Effector memory CD4-positive, alpha-beta T cell (primary cell): ENCODE results near the gene CCND3.
"Not testable (repeated sequence)": the region's sequence is repeated elsewhere in the genome, so short reads cannot be mapped to it uniquely, and the experiment has no call there.

Experiments used
- DNase-seq, 3 donors: peaks; one replicate each; pipeline ENCODE4 v3.0.0-alpha.2; 2020
- H3K27ac ChIP-seq: 2 replicates; pipeline ENCODE4 v1.7.0; 2013; ENCODE audit warnings: mild to moderate bottlenecking, low read length, moderate library complexity; ENCODE audit not compliant: insufficient read depth, poor library complexity, severe bottlenecking
- H3K27me3 ChIP-seq: replicated peaks from 2 replicates; pipeline ENCODE4 v1.7.0; 2013; ENCODE audit warnings: mild to moderate bottlenecking, low read length; ENCODE audit not compliant: insufficient read depth, control insufficient read depth, poor library complexity, severe bottlenecking
- H3K36me3 ChIP-seq: 2 replicates; pipeline ENCODE4 v1.7.0; 2013; ENCODE audit warnings: mild to moderate bottlenecking, low read length, moderate library complexity; ENCODE audit not compliant: control insufficient read depth, insufficient read depth
- H3K4me1 ChIP-seq: 2 replicates; pipeline ENCODE4 v1.7.0; 2013; ENCODE audit warnings: low read length, mild to moderate bottlenecking; ENCODE audit not compliant: control insufficient read depth, insufficient read depth, poor library complexity, severe bottlenecking
- H3K4me3 ChIP-seq: 2 replicates; pipeline ENCODE4 v1.7.0; 2013; ENCODE audit warnings: low read length, low read depth, mild to moderate bottlenecking; ENCODE audit not compliant: insufficient read depth, poor library complexity, severe bottlenecking
- H3K9me3 ChIP-seq: 2 replicates; pipeline ENCODE4 v1.7.0; 2013; ENCODE audit warnings: mild to moderate bottlenecking, low read length, moderate library complexity; ENCODE audit not compliant: control insufficient read depth

The CCND3 gene

DNA sequence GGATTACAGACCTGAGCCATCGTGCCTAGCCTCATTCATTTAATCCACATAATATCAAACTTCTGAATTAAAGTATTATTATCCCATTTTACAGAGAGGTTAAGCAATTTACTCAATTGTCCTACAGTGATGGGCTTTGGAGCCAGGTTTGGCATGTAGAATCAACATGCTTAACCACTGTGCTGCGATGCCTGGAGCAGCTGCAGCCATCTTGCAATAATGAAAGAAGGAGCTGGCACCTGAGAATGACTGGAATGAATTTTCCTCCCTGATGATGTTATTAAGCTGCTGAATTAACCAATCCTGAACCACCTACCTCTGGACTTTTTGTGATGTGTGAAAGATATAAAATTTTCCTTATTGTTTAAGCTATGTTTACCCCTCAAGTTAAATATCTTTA, 13.1 kb upstream of the CCND3 start:
- Histone ChIP-seq H3K4me1 (peaks cover 5% of the 10 kb centered on the region), H3K27me3 (no peaks in the 10 kb centered on the region), H3K9me3 (no peaks in the 10 kb centered on the region), H3K4me3 (no peak overlapping the region), H3K27ac (no peak overlapping the region), H3K36me3 (peaks cover 20% of the 10 kb centered on the region)
- no peak for DNase-seq

DNA sequence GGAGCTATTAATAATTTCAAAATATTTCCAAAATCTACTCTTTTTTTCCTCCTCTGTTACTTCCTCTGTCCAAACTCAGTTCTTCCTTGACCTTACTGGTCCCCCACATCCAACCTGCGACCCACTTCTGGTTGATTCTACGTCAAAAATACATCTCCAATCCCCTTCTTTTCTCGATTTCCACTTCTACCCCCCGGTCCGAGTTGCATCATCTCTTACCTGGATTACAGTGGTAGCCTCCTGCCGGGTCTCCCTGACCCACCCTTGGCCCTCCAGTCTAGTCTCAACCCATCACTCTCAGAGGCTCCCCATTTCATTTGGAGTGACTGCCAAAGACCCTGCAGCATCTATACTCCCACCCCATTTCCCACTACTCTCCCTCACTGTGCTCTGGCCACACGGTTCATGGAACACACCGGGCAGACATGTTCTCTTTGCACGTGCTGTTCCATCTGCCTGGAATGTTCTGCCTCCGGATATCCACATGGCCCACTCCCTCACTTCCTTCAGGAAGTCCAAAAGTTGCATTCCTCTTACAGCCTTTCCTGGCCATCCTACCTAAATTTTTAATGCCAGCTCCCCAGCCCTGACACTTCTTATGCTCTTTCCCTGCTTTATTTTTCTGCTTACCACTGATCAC, 6.1 kb upstream of the CCND3 start:
- Histone ChIP-seq H3K27me3 (no peaks in the 10 kb centered on the region), H3K36me3 (peaks cover 22% of the 10 kb centered on the region), H3K4me3 (no peak overlapping the region), H3K9me3 (no peaks in the 10 kb centered on the region), H3K27ac (no peak overlapping the region), H3K4me1 (peaks cover 2% of the 10 kb centered on the region)
- no peak for DNase-seq

DNA sequence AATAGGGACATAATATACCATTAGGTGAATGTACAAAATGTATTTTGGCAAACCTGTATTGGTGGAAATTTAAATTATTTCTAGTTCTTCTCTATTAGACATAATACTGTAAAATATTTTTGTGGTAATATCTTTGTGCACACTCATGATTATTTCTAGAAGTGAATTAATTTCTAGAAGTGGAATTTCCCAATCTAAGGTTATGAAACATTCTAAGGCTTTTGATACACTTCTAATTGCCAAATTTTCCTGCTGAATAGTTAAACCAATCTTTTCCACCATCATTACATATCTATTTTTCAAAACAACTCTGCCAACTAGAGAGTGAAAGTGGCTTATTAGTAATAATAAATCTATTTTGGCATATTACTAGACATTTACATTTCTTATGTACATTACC, 1.8 kb upstream of the CCND3 start:
- H3K27me3 ChIP-seq = no peaks in the 10 kb centered on the region
- H3K4me1 ChIP-seq = peaks cover 31% of the 10 kb centered on the region
- no peak overlapping the region for H3K4me3 ChIP-seq
- DNase-seq = no peak
- H3K9me3 ChIP-seq = no peaks in the 10 kb centered on the region
- H3K27ac ChIP-seq = no peak overlapping the region
- peaks cover 12% of the 10 kb centered on the region for H3K36me3 ChIP-seq

DNA sequence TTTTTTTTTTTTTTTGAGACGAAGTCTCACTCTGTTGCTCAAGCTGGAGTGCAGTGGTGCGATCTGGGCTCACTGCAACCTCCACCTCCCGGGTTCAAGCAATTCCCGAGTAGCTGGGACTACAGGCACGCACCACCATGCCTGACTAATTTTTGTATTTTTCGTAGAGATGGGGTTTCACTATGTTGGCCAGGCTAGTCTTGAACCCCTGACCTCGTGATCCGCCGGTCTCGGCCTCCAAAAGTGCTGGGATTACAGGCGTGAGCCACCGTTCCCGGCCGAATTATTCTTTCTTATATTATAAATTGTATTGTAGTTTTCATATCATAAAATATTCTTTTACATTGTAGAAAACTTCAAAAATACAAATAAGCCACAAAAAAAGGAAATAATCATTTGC, 1.3 kb upstream of the CCND3 start:
- H3K27me3 ChIP-seq, H3K4me3 ChIP-seq, DNase-seq, H3K9me3 ChIP-seq: not testable (repeated sequence)
- H3K27ac ChIP-seq = peak overlapping the region; percentile 77
- H3K36me3 ChIP-seq = peaks cover 12% of the 10 kb centered on the region
- peaks cover 36% of the 10 kb centered on the region for H3K4me1 ChIP-seq

DNA sequence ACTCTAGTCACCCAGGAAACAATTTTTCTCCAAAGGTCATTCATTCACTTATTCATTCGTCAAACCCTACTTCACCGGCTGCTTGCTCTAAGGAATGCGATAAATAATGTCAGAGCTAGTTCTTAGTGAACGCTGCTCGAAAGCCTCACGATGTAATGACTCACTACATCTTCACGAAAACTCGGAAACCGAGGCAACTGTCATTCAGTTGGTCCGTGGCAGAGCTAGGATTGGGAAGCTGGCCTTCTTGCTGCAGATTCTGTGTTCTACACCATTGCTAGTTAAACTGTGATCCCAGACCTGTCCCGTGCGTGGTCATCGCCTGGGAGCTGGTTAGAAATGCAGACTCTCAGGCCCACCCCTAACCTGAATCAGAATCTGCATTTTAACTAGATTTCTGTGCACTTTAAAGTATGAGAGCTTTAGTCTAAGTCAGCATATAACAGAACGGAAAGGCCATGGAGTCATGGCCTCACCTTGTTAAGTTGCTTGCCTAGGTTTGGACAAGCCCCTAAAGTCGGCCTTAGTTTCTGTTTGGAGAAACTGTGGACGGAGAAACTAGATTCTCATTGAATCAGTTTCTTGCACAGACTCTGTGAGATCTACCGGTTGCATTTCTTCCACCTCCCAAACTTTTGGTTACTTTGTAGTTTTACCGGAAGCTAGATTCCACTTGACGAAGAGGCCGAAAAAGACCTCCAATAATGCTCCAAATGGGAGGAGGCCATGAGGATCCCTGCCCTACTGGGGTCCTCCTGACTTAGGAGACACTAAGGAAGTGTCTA, 651 bp upstream of the CCND3 start:
- Histone ChIP-seq H3K4me1 (peaks cover 43% of the 10 kb centered on the region), H3K36me3 (peaks cover 12% of the 10 kb centered on the region), H3K27me3 (no peaks in the 10 kb centered on the region), H3K9me3 (no peaks in the 10 kb centered on the region), H3K4me3 (peak overlapping the region; percentile 94), H3K27ac (peak overlapping the region; percentile 77)
- no peak for DNase-seq

DNA sequence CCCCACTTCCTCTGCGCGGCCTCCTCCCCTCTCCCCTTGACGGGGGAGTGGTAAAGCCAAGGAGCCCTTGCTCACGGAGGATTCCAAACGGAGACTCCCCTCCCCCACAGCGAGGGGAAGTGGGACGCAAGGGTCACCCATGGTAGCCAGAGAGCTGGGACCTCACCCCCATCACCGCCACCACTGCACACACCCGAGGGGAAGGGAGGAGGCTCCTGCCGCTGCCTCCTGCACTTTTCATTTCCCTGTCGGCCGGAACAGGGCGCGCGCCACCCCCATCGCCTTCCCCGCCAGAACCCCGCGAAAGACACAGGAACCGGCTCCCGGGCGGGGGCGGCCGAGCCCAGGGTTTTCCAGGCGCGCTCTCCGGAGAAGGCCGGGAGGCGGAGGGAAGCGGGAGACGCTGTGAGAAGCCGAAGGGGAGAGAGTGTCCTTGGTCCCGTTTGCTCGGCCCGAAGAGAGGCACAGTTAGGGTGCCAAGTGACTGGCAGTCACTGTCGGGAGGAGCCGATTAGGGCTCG, 789 bp downstream of the CCND3 start:
- peak; percentile 23 to 36 (median 28) for DNase-seq
- Histone ChIP-seq H3K36me3 (peaks cover 16% of the 10 kb centered on the region), H3K4me3 (peak overlapping the region; percentile 94), H3K9me3 (no peaks in the 10 kb centered on the region), H3K27ac (peak overlapping the region; percentile 75), H3K4me1 (peaks cover 57% of the 10 kb centered on the region), H3K27me3 (no peaks in the 10 kb centered on the region)

DNA sequence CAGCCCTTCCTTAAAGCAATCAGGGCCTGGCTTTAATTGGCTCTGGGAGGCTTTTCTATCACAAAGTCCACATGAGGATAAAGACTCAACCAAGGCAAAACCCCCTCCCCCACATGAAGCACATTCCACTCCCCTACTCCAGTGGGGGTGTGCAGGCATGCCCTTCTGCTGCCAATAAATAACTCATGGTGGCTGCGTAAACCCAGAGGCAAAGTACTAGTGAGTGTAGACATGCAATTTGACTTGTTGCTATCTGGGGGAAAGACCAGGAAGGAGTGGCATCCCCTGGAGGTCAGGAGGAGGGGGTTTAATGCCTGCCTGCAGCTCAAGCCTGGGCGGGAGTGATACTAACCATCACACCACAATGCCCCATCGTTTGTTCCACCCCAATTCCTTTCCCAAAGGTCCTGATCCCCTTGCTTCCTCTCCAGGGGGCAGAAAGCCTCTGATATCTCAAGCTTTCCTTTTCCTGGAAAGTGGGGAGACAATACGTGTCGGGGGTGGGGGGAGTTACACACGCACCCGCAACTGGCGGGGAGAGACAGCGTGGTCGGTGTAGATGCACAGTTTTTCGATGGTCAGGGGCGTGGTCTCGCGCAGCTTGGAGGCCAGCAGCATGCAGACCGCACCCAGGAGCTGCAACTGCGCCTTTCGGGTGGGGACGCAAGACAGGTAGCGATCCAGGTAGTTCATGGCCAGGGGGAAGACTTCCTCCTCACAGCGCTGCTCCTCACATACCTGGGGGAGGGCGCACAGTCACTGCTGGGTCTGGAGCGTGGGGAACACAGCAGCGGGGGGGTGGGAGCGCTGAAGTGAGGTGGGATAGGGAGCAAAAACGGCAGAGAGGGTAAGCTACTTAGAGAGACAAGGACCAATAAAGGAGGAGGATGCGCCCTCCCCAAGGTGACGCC, 1.5 kb downstream of the CCND3 start:
- DNase-seq = no peak
- H3K36me3 ChIP-seq = peaks cover 18% of the 10 kb centered on the region

DNA sequence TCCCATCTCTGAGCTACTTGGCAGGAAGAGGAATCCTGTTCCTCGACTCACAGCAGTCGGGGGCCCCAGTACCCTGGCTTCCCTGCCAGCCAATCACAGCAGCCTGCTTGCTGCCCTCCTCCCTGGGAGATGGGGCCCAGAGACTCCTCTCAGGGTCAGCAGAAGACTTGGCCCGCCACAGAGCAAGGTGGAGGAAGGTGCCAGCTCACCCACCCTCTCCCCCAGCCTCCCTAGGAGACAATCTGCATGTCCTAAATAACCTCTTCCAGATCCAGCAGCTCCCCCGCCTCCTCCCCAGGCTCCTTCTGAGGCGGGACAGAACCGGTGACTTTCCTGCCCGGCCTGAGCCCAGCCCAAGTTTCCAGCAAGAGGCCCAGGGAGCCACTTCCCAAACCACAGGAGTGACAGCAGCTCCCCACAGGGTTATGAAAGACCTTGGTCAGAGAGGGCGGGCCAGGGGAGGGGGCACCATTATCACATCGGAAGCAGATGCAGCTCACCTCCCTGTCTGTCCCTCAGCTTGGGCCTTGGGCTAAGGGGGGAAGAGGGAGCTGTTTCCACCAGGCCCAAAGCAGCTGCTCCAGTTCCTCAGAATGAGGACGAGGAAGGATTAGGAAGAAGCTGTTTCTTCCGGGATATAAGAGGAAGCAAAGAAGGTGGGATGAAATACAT, 2.3 kb downstream of the CCND3 start:
- Histone ChIP-seq H3K4me1 (peaks cover 67% of the 10 kb centered on the region), H3K4me3 (peak overlapping the region; percentile 30), H3K36me3 (peaks cover 26% of the 10 kb centered on the region), H3K27ac (peak overlapping the region; percentile 75), H3K9me3 (no peaks in the 10 kb centered on the region), H3K27me3 (no peaks in the 10 kb centered on the region)
- no peak for DNase-seq

More for the DNA sequence above, 1.5 kb downstream of the CCND3 start:
- Histone ChIP-seq H3K4me3 (peak overlapping the region; percentile 94), H3K27ac (peak overlapping the region; percentile 75), H3K9me3 (no peaks in the 10 kb centered on the region), H3K27me3 (no peaks in the 10 kb centered on the region), H3K4me1 (peaks cover 62% of the 10 kb centered on the region)

DNA sequence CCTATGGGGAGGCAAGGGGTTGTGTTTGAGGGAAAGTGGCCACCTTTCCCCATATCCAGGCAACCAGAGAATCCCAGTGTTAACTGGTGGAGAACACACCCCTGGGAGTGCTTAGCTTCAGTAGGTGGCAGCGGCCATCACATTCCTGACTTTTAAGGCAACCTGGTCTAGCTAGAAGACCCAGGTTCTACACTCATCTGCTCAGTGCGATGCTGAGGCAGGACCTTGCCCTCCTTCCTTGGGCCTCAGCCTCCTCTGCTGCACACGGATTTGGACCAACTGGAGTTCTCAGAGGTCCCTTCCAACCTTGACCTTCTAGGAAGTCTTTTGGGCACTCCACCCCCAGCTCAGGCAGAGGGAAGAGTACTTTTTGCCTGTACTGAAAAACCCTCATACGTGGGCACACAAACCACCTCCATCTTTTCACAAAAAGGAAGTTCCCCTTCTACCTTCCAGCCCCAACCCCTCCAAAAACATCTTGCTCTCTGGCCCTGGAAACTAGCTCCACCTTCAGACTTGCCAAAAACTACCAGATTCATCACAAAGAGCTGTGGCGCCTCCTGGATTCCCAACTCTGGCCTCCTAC, 2.9 kb downstream of the CCND3 start:
- no peak for DNase-seq
- Histone ChIP-seq H3K27me3 (no peaks in the 10 kb centered on the region), H3K4me3 (peak overlapping the region; percentile 30), H3K27ac (peak overlapping the region; percentile 75), H3K4me1 (peaks cover 67% of the 10 kb centered on the region), H3K36me3 (peaks cover 32% of the 10 kb centered on the region), H3K9me3 (no peaks in the 10 kb centered on the region)
